GM23338 (cell line): ENCODE data around the gene MAD1L1.

Experiments used
- CREB1 ChIP-seq: fragments of 250-450 bp; sonication (Bioruptor Pico); IDR thresholded peaks from 2 replicates; pipeline ENCODE4 v1.5.0; 2020; ENCODE audit warnings: low read depth, mild to moderate bottlenecking, moderate library complexity
- EZH2 ChIP-seq: fragments of 200-600 bp; sonication (generic); IDR thresholded peaks from one replicate; pipeline ENCODE4 v1.8.0; 2017; ENCODE audit warnings: antibody characterized with exemption, mild to moderate bottlenecking, low read depth; ENCODE audit not compliant: unreplicated experiment
- EZH2phosphoT487 ChIP-seq: fragments of 200-600 bp; sonication (generic); IDR thresholded peaks from one replicate; pipeline ENCODE4 v1.8.1; 2018; ENCODE audit warnings: antibody characterized with exemption; ENCODE audit not compliant: unreplicated experiment
- JUNB ChIP-seq: IDR thresholded peaks from one replicate; pipeline ENCODE4 v1.6.1; 2016; ENCODE audit warnings: antibody characterized with exemption; ENCODE audit not compliant: unreplicated experiment
- POLR2AphosphoS5 ChIP-seq: IDR thresholded peaks from 2 replicates; pipeline ENCODE4 v1.6.1; 2016; ENCODE audit warnings: antibody characterized with exemption, low read depth
- ZNF114 ChIP-seq: fragments of 250-450 bp; sonication (Bioruptor Pico); IDR thresholded peaks from 2 replicates; pipeline ENCODE4 v1.5.0; 2020; ENCODE audit warnings: mild to moderate bottlenecking, moderate library complexity
- ZNF331 ChIP-seq: fragments of 250-450 bp; sonication (Bioruptor Pico); IDR thresholded peaks from 2 replicates; pipeline ENCODE4 v1.5.0; 2020; ENCODE audit warnings: low read depth, mild to moderate bottlenecking, moderate library complexity
- TF ChIP-seq, protein P1 (sequence below), 2 experiments: fragments of 200-600 bp in 1 of 2; sonication (generic) in 1 of 2; conservative IDR thresholded peaks; 2 replicates each; pipeline versions ENCODE4 v1.5.1 to v1.6.1; 2016 to 2017; ENCODE audit warnings: antibody characterized with exemption in 2 of 2, low read depth in 2 of 2, mild to moderate bottlenecking in 2 of 2, moderate library complexity in 1 of 2
- TF ChIP-seq, protein P2 (sequence below): IDR thresholded peaks from one replicate; pipeline ENCODE4 v1.6.1; 2018; ENCODE audit warnings: antibody characterized with exemption; ENCODE audit not compliant: unreplicated experiment
- TF ChIP-seq, protein P3 (sequence below): IDR thresholded peaks from 2 replicates; pipeline ENCODE4 v1.6.1; 2016; ENCODE audit warnings: antibody characterized with exemption
- TF ChIP-seq, protein P4 (sequence below): fragments of 250-450 bp; sonication (Bioruptor Pico); IDR thresholded peaks from 2 replicates; pipeline ENCODE4 v1.5.0; 2020; ENCODE audit warnings: mild to moderate bottlenecking, moderate library complexity

DNA sequence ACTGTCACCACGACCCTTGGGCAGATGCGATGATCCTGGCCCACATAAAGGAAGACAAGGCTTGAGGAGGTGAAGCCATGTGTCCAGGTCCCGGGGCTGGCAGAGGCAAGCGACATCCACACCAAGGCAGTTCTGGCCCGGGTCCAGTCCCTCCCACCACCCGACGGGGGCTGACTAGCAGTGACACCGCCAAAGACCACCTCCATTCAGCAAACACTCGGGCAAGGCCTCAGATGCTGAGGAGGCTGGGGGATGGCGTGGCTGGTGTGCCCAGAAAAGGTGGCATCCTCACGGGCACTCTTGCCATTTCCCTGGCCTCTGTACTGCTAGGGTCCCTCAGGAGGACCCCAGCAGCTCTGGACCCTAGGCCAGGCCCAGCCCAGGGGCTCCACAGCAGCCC, 343.7 kb downstream of the MAD1L1 start:
- TF ChIP-seq, protein P1, sequence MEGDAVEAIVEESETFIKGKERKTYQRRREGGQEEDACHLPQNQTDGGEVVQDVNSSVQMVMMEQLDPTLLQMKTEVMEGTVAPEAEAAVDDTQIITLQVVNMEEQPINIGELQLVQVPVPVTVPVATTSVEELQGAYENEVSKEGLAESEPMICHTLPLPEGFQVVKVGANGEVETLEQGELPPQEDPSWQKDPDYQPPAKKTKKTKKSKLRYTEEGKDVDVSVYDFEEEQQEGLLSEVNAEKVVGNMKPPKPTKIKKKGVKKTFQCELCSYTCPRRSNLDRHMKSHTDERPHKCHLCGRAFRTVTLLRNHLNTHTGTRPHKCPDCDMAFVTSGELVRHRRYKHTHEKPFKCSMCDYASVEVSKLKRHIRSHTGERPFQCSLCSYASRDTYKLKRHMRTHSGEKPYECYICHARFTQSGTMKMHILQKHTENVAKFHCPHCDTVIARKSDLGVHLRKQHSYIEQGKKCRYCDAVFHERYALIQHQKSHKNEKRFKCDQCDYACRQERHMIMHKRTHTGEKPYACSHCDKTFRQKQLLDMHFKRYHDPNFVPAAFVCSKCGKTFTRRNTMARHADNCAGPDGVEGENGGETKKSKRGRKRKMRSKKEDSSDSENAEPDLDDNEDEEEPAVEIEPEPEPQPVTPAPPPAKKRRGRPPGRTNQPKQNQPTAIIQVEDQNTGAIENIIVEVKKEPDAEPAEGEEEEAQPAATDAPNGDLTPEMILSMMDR (conservative IDR thresholded peaks at IDR 0.05; ENCODE audit: low read depth in 2 of 2), result no peak
- TF ChIP-seq POLR2AphosphoS5 (no peak), EZH2 (no peak), EZH2phosphoT487 (no peak), JUNB (no peak), CREB1 (no peak), ZNF331 (no peak), ZNF114 (CRISPR knock-in tag) (no peak)
- TF ChIP-seq, protein P2, sequence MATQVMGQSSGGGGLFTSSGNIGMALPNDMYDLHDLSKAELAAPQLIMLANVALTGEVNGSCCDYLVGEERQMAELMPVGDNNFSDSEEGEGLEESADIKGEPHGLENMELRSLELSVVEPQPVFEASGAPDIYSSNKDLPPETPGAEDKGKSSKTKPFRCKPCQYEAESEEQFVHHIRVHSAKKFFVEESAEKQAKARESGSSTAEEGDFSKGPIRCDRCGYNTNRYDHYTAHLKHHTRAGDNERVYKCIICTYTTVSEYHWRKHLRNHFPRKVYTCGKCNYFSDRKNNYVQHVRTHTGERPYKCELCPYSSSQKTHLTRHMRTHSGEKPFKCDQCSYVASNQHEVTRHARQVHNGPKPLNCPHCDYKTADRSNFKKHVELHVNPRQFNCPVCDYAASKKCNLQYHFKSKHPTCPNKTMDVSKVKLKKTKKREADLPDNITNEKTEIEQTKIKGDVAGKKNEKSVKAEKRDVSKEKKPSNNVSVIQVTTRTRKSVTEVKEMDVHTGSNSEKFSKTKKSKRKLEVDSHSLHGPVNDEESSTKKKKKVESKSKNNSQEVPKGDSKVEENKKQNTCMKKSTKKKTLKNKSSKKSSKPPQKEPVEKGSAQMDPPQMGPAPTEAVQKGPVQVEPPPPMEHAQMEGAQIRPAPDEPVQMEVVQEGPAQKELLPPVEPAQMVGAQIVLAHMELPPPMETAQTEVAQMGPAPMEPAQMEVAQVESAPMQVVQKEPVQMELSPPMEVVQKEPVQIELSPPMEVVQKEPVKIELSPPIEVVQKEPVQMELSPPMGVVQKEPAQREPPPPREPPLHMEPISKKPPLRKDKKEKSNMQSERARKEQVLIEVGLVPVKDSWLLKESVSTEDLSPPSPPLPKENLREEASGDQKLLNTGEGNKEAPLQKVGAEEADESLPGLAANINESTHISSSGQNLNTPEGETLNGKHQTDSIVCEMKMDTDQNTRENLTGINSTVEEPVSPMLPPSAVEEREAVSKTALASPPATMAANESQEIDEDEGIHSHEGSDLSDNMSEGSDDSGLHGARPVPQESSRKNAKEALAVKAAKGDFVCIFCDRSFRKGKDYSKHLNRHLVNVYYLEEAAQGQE, result no peak
- TF ChIP-seq, protein P3, sequence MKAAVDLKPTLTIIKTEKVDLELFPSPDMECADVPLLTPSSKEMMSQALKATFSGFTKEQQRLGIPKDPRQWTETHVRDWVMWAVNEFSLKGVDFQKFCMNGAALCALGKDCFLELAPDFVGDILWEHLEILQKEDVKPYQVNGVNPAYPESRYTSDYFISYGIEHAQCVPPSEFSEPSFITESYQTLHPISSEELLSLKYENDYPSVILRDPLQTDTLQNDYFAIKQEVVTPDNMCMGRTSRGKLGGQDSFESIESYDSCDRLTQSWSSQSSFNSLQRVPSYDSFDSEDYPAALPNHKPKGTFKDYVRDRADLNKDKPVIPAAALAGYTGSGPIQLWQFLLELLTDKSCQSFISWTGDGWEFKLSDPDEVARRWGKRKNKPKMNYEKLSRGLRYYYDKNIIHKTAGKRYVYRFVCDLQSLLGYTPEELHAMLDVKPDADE, result no peak
- TF ChIP-seq, protein P4, sequence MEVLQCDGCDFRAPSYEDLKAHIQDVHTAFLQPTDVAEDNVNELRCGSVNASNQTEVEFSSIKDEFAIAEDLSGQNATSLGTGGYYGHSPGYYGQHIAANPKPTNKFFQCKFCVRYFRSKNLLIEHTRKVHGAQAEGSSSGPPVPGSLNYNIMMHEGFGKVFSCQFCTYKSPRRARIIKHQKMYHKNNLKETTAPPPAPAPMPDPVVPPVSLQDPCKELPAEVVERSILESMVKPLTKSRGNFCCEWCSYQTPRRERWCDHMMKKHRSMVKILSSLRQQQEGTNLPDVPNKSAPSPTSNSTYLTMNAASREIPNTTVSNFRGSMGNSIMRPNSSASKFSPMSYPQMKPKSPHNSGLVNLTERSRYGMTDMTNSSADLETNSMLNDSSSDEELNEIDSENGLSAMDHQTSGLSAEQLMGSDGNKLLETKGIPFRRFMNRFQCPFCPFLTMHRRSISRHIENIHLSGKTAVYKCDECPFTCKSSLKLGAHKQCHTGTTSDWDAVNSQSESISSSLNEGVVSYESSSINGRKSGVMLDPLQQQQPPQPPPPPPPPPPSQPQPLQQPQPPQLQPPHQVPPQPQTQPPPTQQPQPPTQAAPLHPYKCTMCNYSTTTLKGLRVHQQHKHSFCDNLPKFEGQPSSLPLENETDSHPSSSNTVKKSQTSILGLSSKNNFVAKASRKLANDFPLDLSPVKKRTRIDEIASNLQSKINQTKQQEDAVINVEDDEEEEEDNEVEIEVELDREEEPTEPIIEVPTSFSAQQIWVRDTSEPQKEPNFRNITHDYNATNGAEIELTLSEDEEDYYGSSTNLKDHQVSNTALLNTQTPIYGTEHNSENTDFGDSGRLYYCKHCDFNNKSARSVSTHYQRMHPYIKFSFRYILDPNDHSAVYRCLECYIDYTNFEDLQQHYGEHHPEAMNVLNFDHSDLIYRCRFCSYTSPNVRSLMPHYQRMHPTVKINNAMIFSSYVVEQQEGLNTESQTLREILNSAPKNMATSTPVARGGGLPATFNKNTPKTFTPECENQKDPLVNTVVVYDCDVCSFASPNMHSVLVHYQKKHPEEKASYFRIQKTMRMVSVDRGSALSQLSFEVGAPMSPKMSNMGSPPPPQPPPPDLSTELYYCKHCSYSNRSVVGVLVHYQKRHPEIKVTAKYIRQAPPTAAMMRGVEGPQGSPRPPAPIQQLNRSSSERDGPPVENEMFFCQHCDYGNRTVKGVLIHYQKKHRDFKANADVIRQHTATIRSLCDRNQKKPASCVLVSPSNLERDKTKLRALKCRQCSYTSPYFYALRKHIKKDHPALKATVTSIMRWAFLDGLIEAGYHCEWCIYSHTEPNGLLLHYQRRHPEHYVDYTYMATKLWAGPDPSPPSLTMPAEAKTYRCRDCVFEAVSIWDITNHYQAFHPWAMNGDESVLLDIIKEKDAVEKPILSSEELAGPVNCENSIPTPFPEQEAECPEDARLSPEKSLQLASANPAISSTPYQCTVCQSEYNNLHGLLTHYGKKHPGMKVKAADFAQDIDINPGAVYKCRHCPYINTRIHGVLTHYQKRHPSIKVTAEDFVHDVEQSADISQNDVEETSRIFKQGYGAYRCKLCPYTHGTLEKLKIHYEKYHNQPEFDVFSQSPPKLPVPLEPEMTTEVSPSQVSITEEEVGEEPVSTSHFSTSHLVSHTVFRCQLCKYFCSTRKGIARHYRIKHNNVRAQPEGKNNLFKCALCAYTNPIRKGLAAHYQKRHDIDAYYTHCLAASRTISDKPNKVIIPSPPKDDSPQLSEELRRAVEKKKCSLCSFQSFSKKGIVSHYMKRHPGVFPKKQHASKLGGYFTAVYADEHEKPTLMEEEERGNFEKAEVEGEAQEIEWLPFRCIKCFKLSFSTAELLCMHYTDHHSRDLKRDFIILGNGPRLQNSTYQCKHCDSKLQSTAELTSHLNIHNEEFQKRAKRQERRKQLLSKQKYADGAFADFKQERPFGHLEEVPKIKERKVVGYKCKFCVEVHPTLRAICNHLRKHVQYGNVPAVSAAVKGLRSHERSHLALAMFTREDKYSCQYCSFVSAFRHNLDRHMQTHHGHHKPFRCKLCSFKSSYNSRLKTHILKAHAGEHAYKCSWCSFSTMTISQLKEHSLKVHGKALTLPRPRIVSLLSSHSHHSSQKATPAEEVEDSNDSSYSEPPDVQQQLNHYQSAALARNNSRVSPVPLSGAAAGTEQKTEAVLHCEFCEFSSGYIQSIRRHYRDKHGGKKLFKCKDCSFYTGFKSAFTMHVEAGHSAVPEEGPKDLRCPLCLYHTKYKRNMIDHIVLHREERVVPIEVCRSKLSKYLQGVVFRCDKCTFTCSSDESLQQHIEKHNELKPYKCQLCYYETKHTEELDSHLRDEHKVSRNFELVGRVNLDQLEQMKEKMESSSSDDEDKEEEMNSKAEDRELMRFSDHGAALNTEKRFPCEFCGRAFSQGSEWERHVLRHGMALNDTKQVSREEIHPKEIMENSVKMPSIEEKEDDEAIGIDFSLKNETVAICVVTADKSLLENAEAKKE (CRISPR knock-in tag), result no peak
